ENCODE data around the gene IDI2. TPM values are rescaled to one million over a fixed set of nuclear protein-coding genes. Genes with fewer than 3 reads are reported as not detected.

Gene IDI2
- total and polyA plus RNA-seq, 2 of the 13 experiments (the other 11 are each of a cell fraction or from before 2014, with no cell fraction given): not detected

GRCh38 chr10:987870-988666 is 37.6 kb downstream of the IDI2 start, which contains the start of gene GTPBP4 (continued):
- peak; percentile 86; the same call in 1 of the 2 replicates for TF ChIP-seq KAT7 (CRISPR knock-in tag; IDR thresholded peaks at IDR 0.05; ENCODE audit: borderline replicate concordance)
- TF ChIP-seq SKIL (CRISPR knock-in tag; IDR thresholded peaks at IDR 0.05; ENCODE audit: borderline replicate concordance): 0 out of 2 replicates have a peak, but pooled peaks have one; percentile 10
- TF ChIP-seq, protein P1, sequence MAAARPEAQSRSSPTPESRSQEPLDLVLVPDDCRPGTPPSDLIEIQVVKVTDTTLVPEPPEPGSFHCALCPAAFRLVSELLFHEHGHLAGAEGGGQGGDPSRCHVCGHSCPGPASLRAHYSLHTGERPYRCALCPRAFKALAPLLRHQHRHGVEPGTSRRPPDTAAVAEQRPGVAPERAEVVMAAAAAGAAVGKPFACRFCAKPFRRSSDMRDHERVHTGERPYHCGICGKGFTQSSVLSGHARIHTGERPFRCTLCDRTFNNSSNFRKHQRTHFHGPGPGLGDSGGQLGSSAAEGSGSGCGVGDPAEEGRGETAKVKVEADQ (CRISPR knock-in tag; IDR thresholded peaks at IDR 0.05; ENCODE audit: borderline replicate concordance): peak; percentile 78; the same call in 1 of the 2 replicates
- TF ChIP-seq E2F1 (CRISPR knock-in tag; IDR thresholded peaks at IDR 0.05): peak; percentile 69; the same call in 1 of the 2 replicates
- TF ChIP-seq GMEB1 (CRISPR knock-in tag; IDR thresholded peaks at IDR 0.05; ENCODE audit: borderline replicate concordance): peak; percentile 92
- no peak for TF ChIP-seq ZNF33A (CRISPR knock-in tag; IDR thresholded peaks at IDR 0.05; ENCODE audit: borderline replicate concordance)
- TF ChIP-seq MLXIP (CRISPR knock-in tag; IDR thresholded peaks at IDR 0.05; ENCODE audit: borderline replicate concordance): peak; percentile 42; the same call in 1 of the 2 replicates
- TF ChIP-seq SCMH1 (CRISPR knock-in tag; IDR thresholded peaks at IDR 0.05; ENCODE audit: borderline replicate concordance): no peak
- TF ChIP-seq ARNT (IDR thresholded peaks at IDR 0.05): no peak
- peak; percentile 91; the same call in 1 of the 2 replicates for TF ChIP-seq ZNF891 (CRISPR knock-in tag; IDR thresholded peaks at IDR 0.05)
- no peak for TF ChIP-seq ZFP36L1 (CRISPR knock-in tag; IDR thresholded peaks at IDR 0.05)
- TF ChIP-seq MATR3 (CRISPR knock-in tag; IDR thresholded peaks at IDR 0.05): no peak
- no peak for TF ChIP-seq ZBTB3 (CRISPR knock-in tag; IDR thresholded peaks at IDR 0.05; ENCODE audit: borderline replicate concordance, low read depth)
- no peak for TF ChIP-seq ZFP62 (CRISPR knock-in tag; IDR thresholded peaks at IDR 0.05)
- TF ChIP-seq NCOA5 (CRISPR knock-in tag; IDR thresholded peaks at IDR 0.05): no peak
- peak; percentile 74; the same call in 1 of the 2 replicates for TF ChIP-seq TAF1 (CRISPR knock-in tag; IDR thresholded peaks at IDR 0.05)
- TF ChIP-seq SOX5 (CRISPR knock-in tag; IDR thresholded peaks at IDR 0.05; ENCODE audit: borderline replicate concordance): no peak
- no peak for TF ChIP-seq ZNF282 (IDR thresholded peaks at IDR 0.05; ENCODE audit: partially characterized antibody)
- TF ChIP-seq ZNF468 (CRISPR knock-in tag; IDR thresholded peaks at IDR 0.05): no peak
- TF ChIP-seq KLF6 (CRISPR knock-in tag; IDR thresholded peaks at IDR 0.05): no peak
